Glomerular visceral epithelial cell (primary cell): Measurements from ENCODE around the gene SFXN2.
"Not testable (repeated sequence)": the region's sequence is repeated elsewhere in the genome, so short reads cannot be mapped to it uniquely, and the experiment has no call there.

Source experiments
- DNase-seq: peaks from one replicate; pipeline ENCODE4 v3.0.0-alpha.2; 2016; ENCODE audit errors: extremely low spot score

The SFXN2 gene, protein sequence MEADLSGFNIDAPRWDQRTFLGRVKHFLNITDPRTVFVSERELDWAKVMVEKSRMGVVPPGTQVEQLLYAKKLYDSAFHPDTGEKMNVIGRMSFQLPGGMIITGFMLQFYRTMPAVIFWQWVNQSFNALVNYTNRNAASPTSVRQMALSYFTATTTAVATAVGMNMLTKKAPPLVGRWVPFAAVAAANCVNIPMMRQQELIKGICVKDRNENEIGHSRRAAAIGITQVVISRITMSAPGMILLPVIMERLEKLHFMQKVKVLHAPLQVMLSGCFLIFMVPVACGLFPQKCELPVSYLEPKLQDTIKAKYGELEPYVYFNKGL

DNA sequence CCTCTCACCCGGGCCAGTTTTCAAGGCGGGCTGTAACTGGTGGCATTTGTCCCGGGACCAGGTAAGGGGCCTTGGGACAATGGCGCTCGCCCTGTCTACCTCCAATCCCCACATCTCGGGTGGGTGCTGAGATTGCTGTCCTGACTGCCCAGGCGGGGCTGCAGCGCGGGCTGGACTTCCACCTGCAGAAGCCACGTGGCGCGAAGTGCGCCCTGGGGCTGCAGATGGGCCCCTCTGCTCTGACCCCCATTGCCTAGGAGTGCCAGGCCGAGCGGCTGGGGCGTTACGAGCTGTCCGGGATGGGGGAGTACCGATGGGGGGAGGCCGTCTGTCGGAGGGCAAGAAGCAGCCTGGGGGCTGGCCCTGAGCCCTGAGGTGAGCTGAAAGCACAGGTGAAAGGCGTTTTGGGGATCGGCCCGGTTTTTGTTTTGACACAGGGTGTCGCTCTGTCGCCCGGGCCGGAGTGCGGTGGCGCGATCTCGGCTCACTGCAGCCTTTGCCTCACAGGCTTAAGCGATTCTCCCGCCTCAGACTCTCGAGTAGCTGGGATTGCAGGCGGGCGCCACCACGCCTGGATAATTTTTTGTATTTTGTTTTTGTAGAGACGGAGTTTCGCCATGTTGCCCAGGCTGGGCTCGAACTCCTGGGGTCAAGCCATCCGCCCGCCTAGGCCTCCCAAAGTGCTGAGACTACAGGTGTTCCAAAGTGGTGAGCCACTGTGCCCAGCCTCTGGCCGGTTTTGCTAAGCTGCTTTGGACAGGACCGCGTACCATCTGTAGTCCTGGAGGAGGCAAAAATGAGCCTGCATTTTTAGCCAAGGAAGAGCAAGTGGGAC, at the start of gene SFXN2:
SFXN2 (plus strand) TSS at position 16 of the 835 bp plus-strand sequence. CDS start 12,001 bp downstream, outside the sequence.
- DNase-seq = no peak

DNA sequence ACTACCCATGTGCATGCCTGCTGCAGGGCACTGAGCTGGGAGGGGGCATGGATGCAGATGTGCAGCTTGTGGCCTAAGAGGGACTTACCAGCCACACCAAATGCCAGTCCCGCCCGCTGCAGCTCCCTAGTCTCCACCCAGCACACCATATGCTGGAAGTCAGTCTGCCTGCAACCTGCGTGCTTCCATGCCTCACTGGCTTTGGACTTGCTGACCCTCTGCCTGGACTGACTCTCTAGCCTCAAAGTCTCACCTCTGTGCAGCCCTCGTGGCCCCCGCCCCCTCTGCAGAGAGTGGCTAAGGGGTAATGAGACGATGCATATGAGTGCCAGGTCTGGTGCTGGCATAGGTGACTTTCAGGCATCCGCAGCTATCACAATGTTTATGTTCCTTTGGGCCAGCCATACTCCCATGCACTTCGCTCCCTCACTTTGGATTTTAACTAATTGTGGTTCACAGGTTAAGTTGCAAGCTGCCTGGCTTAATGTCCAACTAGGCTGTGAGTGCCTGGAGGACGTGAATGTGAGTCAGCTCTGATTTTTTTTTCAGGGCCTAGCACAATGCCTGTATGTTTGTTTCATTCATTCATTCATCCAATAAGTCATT, 48.4 kb upstream of the SFXN2 start:
- peak; percentile 71 for DNase-seq

DNA sequence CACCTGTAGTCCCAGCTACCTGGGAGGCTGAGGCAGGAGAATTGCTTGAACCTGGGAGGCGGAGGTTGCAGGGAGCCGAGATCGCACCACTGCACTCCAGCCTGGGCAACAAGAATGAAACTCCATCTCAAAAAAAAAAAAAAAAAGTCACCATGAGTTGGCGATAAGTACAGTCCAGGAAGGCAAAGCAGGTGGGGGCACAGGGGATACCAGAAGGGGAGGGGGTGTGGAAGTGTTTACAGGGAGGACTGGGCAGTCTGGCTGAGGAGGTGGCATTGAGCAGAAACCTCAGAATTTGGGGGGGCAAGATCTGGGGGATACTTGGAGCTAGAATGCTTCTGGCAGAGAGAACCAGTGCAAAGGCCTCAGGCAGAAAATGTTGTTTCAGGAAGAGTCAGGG, 47.0 kb upstream of the SFXN2 start:
- not testable (repeated sequence) for DNase-seq

DNA sequence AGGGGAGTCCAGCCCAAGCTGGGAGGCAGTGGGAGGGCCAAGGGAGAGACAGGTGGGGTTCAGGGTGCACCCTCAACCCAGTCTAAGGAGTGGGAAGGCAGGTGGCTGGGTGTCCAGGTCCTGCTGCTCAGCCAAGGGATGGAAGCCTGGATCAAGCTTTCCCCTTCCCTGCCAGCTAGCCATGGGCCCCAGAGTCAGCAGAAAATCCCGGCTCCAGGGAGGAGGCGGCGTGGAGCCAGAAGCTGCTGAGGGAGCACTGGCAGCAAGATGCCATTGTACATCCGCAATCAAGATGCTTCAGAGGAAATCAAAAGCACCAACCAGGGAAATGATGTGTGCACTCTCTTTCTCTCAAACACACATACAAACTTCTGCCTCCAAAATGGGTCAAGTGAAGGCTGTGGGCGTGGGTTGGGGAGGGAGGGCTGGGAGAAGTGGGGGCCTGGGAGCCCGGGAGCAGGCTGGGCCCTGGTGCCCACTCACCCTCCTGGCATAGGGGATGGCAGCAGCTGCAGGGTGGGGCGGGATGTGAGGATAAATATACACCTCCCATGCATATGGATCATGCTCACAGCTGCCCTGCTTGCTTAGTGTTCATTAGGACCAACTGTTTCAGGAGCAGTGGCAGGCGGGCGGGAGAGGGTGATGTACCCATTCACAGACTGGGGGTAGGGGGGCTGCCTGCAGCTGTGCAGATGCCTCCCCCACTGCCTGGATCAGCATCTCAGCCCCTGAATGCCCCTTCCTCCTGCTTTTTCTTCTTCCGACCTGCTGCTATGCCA, 45.9 kb upstream of the SFXN2 start:
- no peak for DNase-seq

DNA sequence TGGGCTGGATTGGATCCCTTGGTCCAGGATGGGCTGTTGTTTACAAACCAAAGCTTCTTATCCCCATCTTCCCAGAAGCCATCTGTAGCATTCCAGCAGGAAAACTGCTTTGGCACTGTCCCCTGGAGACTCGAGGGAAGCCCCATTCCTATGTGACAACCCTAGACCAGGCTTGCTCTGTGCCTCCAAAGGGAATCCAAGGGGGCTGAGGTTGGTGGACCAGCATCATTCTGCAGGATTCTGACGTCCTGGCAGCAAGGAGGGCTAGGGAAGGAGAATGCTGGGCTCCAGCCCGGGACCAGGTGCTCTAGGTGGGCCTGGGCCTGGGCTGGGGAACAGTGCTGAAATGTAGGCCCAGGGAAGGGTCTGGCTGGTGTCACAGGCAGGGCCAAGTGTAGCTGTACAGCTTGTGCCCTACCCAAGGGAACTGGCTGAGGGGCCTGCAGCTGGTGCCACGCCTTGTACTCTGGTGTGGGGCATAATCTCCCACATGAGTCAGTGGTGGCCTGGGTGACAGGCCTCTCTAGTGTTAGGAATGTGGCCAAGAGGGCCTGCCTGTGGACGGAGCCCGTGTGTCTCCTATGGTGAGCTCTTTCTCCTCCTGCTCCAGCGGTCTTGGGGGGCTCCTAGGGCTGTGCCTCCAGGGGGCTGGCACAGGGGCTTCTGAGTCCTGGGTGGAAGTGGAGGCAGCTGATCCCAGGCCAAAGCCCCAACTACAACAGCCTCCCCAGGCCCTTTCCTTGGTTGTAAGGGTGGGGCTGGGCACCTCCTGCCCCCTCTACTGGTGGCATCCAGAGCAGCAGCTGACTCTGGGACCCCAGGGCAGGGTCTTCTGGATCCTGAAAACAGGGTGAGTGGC, 45.0 kb upstream of the SFXN2 start:
- peak; percentile 56 for DNase-seq

DNA sequence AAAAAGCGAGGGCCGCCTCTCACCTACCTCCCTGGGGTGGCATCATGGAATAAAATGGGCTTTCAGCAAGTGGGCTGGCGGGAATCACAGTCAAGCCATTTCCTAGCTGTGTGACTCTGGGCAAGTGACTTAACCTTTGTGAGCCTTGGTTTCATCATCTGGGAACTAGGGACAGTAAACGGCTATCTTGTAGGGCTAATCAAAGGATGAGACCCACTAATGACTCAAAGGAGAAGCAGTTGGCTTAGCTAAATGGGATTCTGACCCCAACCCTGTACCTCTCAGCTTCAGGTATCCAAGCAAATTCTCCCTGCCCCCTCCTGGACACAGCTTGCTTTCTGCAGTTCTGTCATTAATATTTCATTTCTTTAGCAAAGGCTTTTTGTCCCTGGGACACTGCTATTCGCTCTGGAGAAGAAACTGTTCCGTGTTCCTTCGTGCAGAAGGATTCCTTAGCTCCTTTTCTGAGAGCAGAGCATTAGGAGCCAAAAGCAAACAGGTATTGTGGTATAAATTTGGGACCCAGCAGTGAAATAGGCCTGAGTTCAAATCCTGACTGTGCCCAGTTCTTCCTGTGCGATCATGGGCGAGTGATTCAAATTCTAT, 44.3 kb upstream of the SFXN2 start:
- DNase-seq = no peak

DNA sequence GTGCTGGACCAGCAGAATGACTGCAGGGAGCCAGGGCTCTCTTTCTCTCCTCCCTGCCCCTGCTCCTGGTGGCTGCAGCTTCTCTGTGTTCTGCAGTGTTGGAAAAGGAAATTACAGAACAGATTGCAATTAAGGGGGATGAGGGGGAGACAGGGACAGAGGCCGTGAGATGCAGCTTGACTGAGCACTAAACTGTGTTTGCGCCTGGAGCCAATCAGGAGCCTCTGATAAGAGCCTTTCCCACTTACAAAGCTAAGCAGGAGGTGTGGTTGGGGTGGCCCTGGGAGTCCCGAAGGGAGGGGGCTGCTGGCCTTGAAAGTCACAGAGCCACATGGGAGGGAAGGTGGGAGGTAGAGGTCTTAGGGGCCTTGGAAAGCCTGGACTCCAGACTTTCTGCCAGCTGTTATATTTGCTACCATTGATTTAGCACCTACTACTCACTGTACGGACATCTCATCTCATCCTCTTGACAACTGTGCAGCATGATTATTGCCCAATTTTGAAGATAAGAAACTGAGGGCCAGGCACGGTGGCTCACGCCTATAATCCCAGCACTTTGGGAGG, 43.5 kb upstream of the SFXN2 start:
- DNase-seq = no peak

DNA sequence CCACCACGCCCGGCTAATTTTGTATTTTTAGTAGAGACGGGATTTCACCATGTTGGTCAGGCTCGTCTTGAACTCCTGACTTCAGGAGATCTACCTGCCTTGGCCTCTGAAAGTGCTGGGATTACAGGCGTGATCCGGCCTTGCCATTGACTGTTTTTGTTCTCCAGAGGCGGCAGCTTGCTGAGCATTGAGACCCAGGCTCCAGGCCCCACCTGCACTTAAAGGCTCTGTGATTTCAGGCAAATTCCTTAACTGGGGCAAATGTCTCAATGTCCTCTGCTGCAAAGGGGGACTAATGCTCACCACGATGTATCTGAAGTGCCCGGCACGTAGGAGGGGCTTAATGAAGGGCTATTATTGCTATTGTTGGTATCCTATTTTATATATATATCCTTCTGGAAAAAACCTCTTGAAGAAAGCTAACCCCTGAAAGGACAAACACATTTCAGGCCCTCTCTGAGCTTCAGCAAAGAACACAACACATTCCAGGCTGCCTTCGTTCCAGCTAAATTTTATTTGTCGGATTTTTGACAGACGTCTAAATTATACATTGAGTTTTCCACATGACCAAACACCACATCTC, 41.1 kb upstream of the SFXN2 start:
- no peak for DNase-seq

DNA sequence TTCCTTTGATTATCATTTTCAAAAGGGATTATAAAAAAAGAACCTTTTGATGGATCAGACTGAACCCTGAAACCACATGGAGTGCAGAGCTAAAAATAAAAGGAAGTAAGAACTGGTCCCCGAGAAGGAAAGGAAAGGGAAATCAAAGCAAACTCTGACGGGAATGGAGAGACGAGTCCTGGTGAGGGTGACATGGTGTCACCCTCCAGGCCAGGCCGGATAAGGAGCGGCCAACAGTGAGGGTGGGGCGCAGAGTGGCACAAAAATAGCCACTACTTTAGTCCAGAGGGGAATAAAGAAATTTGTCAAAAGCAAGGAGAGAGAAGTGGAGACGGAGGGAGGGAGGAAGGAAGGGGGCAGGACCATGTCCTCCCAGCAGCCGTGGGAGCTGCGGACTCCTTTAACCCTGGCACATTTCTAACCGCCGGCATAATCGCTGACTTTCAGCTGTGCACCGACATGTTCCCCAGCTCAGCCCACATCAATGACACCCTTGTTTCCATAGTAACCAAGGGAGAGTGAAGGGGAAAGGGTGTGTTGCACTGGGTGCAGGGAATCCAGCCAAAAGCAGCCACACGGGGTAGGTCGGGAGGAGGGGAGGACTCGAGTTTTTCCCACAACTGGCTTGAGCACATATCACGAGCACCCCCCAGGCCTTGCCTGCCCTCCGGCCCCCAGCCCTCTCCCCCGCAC, 40.5 kb upstream of the SFXN2 start:
- DNase-seq = peak; percentile 79

DNA sequence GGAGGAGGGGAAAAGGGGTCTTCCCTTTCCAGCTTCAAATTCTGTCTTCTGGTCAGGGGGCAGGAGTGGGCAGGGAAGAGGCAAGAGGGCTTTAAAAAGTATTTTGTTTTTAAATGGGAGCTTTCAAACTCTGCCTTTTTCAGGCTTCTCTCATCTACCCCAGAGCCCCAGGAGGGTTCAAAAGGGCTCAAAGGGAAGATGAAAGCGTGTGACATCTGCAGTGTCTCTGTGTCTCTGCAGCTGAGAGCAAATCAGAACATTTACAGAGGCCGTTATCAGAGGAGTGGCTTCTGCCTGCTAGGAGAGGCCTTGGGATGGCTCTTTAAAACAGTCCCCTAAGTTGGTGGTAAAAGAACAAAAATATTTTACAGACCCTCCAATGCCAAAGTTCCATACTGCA, 39.9 kb upstream of the SFXN2 start:
- no peak for DNase-seq

DNA sequence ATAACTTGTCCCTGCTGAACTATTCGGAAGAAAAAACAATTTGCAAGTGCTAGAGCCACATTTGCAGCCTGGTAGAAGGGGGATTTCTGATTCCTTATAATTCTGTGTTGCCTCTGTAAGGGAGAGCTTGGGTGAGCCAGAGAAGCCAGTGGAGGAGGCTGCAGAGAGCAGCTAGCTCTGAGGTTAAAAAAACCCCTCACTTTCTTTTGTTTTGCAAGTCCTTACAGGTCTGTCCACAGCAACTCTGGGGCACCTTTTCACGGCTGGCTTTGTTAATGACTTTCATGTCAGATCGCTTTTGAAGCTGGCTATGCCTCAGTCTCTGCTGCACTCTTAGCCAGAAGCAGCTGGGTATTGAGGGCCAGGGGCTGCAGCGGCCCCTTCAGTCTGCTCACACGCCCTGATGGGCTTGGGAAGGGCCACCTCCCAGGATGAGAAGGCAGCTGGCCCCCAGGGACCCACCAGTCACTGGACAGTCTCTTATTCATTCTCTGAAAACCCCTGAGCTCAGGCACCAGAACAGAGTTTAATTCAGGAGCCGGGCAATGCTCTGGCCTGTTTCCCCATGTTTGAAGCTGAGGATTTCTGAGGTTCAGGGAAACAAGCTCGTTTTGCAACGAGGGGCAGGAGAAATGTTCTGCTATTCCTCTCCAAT, 39.3 kb upstream of the SFXN2 start:
- DNase-seq = no peak

DNA sequence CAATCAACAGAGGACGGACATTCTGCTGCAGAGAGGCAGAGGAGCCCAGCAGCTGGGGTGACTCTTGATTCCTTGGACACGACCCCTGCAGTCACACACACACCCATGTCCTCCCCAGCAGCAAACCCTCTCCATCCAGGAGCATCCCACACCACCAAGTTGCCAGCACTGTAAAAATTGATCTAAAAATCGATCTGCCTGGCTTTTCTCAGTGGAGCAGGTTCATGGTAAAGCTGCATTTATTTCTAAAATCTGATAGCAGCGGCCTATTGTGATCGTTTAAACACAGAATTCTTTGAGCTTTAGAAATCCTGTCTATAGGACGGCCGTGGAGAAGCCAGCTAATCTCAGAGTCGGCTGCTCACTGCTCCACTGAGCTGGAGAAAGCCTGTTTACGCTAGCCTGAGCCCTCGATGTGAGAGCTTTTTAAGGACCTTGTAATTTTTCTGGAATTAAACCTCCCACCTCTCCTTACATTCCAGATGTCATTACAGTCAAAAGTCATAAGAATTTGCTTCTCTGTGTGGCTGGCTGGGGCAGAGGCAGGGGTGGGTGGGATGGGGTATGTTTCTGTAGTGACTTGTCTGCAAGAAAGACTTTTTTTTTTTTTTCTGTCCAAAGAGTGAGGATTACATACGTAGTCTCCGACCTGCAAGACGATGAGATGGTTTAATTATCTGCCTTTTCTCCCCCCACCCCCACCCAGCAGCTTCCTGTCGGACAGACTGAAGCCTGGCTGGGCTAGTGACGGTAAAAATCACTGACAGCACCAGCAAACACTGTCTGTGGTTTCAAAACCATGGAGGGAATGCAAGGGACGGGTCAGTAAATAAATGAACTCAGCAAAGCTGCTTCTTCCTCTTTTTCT, 38.5 kb upstream of the SFXN2 start:
- DNase-seq = peak; percentile 97

DNA sequence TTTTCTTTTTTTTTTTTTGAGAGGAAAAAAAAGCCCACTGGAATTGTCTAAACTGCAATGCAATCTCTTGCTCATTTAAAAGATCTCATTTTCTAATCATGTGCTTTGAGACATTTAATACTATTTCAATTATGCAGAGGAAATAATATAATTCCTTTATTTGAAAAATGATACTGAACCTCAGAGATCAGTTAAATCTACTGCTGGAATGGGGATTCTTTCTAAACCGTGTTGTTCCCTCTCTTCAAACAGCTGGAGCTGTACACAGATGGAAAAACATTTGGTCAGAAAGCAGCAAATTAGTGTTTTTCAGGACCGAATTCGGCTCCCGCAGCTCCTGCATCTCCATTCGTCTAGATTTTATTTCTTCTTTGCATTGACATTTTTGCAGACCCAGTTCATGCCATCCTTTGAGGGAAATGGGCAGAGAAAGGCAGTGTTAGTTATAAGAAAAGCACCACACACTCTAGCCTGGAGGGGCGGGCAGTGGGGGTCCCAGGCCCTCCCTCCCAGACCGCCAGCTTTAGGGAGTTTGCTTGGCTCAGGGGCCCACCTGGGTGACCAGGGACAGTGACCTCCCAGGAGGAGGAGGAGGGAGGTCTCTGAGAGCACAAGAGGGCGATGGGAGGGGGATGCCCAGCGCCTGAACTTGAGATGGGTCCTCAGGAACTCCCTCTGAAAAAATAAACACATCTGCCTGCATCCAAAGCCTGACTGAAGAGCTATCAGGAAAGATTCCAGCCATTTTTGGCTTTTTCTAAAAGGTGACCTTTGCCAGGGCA, 37.7 kb upstream of the SFXN2 start:
- DNase-seq = no peak

DNA sequence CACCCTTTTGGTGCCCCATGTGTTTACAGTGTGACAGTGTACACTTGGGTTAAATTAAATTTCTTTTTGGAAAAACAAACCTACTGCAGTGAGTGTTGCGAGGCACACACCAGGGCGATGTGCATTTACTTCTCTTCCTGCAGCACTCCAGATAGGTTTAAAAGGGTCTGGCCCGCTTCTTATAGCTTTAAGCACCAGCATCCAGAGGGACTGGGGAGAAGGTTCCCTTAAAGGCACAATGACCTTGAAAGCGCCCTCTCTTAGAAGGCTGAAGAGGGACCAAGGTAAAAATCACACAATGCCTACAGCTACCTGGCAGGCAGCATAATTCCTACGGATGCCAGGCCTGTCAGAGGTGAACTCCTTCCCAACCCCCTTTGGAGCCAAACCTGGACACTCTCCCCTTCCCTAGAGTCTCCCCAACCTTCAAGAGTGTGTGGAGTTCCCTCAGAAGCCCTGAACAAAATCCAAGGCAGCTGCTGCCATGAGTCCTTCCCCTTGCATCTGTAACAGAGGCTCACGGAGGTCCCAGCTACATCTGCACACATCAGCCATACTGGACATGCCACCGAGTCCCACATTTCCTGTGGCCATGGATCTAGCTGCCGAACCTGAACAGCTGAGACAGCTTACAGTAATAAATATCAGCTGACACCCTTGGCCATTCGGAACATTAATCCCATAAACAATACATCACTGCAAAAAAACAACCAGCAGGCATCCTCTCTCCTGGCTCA, 36.9 kb upstream of the SFXN2 start:
- no peak for DNase-seq

DNA sequence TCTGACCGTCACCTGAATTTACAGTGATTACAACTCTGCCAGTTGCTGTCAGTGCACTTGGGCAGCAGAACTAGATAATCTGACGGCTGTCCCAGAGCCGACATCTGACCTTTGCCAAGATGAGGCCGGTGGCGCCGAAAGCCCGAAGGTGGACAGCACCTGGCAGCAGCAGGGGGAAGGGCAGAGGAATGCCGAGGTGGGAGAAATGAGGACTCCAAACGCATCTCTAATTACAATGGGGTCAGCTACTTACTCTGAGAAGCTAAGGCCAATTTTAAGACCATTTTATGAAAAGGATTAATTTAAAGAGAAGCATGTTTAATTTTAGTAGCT, 36.4 kb upstream of the SFXN2 start:
- no peak for DNase-seq

DNA sequence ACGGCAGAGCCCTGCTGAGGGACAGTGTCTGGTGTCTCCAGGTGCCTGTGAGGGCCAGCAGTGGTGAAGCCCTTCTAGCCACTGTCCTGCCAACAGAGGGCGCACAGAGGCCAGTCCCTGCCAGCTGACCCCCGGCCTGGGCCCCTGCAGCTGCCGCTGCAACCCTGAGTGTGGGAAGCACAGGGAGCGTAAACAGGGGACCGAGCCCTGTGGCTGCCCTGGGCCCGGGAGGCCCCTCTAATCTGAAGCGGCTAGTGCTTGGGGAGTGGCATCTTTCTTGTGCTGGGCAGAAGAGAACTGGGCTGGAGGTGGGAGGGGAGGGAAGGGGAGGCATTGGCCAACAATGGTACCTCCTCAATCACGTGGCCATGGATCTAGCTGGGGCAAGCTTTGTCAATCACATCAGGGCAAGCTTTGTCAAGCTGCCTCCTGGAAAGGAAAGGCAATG, 35.6 kb upstream of the SFXN2 start:
- DNase-seq = peak; percentile 76
